SK-N-MC (cell line): Measurements from ENCODE around the gene SYK.

ENCODE experiments used
- EZH2 ChIP-seq: fragments of 200-600 bp; sonication (generic); IDR thresholded peaks from one replicate; pipeline ENCODE4 v1.6.1; 2017; ENCODE audit warnings: antibody characterized with exemption
- FOXP2 ChIP-seq: optimal IDR thresholded peaks from 2 replicates; pipeline ENCODE3; 2011; ENCODE audit warnings: mild to moderate bottlenecking, moderate library complexity; ENCODE audit not compliant: insufficient read depth; ENCODE audit errors: extremely low read length, control extremely low read depth
- POLR2AphosphoS5 ChIP-seq: IDR thresholded peaks from 2 replicates; pipeline ENCODE4 v1.6.1; 2012; ENCODE audit warnings: mild to moderate bottlenecking, low read depth, low read length, borderline replicate concordance

GRCh38 chr9:90925581-90926257, 124.1 kb downstream of the SYK start:
- TF ChIP-seq EZH2 (no peak), POLR2AphosphoS5 (no peak), FOXP2 (no peak)
